HepG2 (cell line): ENCODE measurements around the gene ARPP21. TPM values are rescaled to one million over a fixed set of nuclear protein-coding genes. Genes with fewer than 3 reads are reported as not detected.

Source experiments
- ATAC-seq: fragments of 200-7000 bp; cut with Tn5 transposase; 3 replicates; pipeline ENCODE4 v1.9.1; 2020; ENCODE audit warnings: mild to moderate bottlenecking, moderate library complexity
- BruUV-seq: library from RNA; stranded (reverse); fragments of 400-500 nt; replicated peaks from 2 replicates; lab custom pipeline; 2021; lab: Mats Ljungman, UMichigan
- CTCF ChIA-PET: fragments of 300-600 bp; formaldehyde crosslinking; extraction: SDS; loops from one replicate; lab custom pipeline; 2021; ENCODE audit warnings: low total read pairs, inconsistent platforms, low intra/inter-chr PET ratio; lab: Yijun Ruan, JAX
- POLR2A ChIA-PET: fragments of 350-600 bp; sonication (Branson Sonifier 250); formaldehyde crosslinking; loops from one replicate; lab custom pipeline; 2020; ENCODE audit warnings: antibody characterized with exemption, inconsistent platforms; lab: Yijun Ruan, JAX
- DNase-seq: peaks from one replicate; pipeline ENCODE4 v3.0.0-alpha.2; 2015; ENCODE audit warnings: low spot score
- FAIRE-seq: peaks from 3 replicates; lab custom pipeline; 2011; peaks lifted over from hg19 to GRCh38; lab: Jason Lieb, UNC
- H2AFZ ChIP-seq: one replicate; pipeline ENCODE4 v1.6.1; 2011; ENCODE audit warnings: low read length, inconsistent platforms
- H3K27ac ChIP-seq: fragments of 300-600 bp; 3 replicates; pipeline ENCODE4 v1.8.0; 2011; ENCODE audit warnings: mixed run types, mild to moderate bottlenecking, mixed read lengths, low read length, inconsistent platforms; ENCODE audit not compliant: insufficient read depth; ENCODE audit errors: extremely low read length
- H3K27me3 ChIP-seq, 2 experiments: fragments of 200-600 bp in 1 of 2; 2 replicates in 1 of 2; 3 replicates in 1 of 2; pipeline versions ENCODE4 v1.6.0 to v1.8.0; 2011; ENCODE audit warnings: low read length in 2 of 2, mild to moderate bottlenecking in 2 of 2, moderate library complexity in 2 of 2, inconsistent platforms in 1 of 2; ENCODE audit not compliant: insufficient read depth in 2 of 2, control insufficient read depth in 1 of 2
- H3K36me3 ChIP-seq, 2 experiments: fragments of 200-600 bp in 1 of 2; replicated peaks in 1 of 2; 2 replicates in 1 of 2; 3 replicates in 1 of 2; pipeline versions ENCODE4 v1.5.1 to v1.8.0; 2011; ENCODE audit warnings: low read length in 2 of 2, inconsistent platforms in 1 of 2; ENCODE audit not compliant: insufficient read depth in 2 of 2, control insufficient read depth in 1 of 2
- H3K4me1 ChIP-seq: 2 replicates; pipeline ENCODE4 v1.5.1; 2012; ENCODE audit warnings: low read length, inconsistent platforms; ENCODE audit not compliant: insufficient read depth
- H3K4me2 ChIP-seq: 2 replicates; pipeline ENCODE4 v1.6.0; 2011; ENCODE audit warnings: low read depth, low read length, inconsistent platforms
- H3K4me3 ChIP-seq, 3 experiments: fragments of 200-600 bp in 1 of 3; sonication (generic), shearing (Covaris generic) in 1 of 3; replicated peaks in 1 of 3; 2 replicates each; pipeline ENCODE4 v1.5.1; 2011 to 2016; ENCODE audit warnings: low read length in 3 of 3, inconsistent platforms in 2 of 3, low read depth in 2 of 3, mild to moderate bottlenecking in 2 of 3, control low read depth in 1 of 3, mixed read lengths in 1 of 3; ENCODE audit not compliant: insufficient read depth in 1 of 3
- H3K79me2 ChIP-seq: one replicate; pipeline ENCODE4 v1.6.1; 2011; ENCODE audit warnings: low read length, inconsistent platforms; ENCODE audit not compliant: insufficient read depth
- H3K9ac ChIP-seq: 2 replicates; pipeline ENCODE4 v1.6.0; 2011; ENCODE audit warnings: mild to moderate bottlenecking, low read depth, low read length, inconsistent platforms; ENCODE audit not compliant: insufficient read depth
- H3K9me3 ChIP-seq: 2 replicates; pipeline ENCODE4 v1.5.1; 2012; ENCODE audit warnings: mild to moderate bottlenecking, low read length
- H4K20me1 ChIP-seq: 2 replicates; pipeline ENCODE4 v1.6.0; 2011; ENCODE audit warnings: inconsistent platforms, mild to moderate bottlenecking, low read length, moderate library complexity; ENCODE audit not compliant: insufficient read depth
- ARHGAP35 ChIP-seq: sonication (generic); formaldehyde crosslinking; IDR thresholded peaks from 2 replicates; pipeline ENCODE4 v1.9.0; 2022; ENCODE audit warnings: mild to moderate bottlenecking, inconsistent platforms, moderate library complexity, missing genetic modification reagents, borderline replicate concordance
- DRAP1 ChIP-seq: IDR thresholded peaks from 2 replicates; pipeline ENCODE4 v1.6.1; 2016; ENCODE audit warnings: missing genetic modification reagents, missing compliant biosample characterization
- KDM5A ChIP-seq: fragments of 200-600 bp; sonication (generic); IDR thresholded peaks from 2 replicates; pipeline ENCODE4 v1.7.0; 2018; ENCODE audit warnings: antibody characterized with exemption, mild to moderate bottlenecking, low read length, borderline replicate concordance
- KLF9 ChIP-seq: IDR thresholded peaks from 2 replicates; pipeline ENCODE4 v1.6.1; 2016; ENCODE audit warnings: low read depth
- NR1H2 ChIP-seq: sonication (generic); formaldehyde crosslinking; IDR thresholded peaks from 2 replicates; pipeline ENCODE4 v1.8.1; 2022; ENCODE audit warnings: low read depth, missing genetic modification reagents, borderline replicate concordance
- PAF1 ChIP-seq: IDR thresholded peaks from 2 replicates; pipeline ENCODE4 v1.6.1; 2016; ENCODE audit warnings: missing genetic modification reagents, missing compliant biosample characterization
- PBX3 ChIP-seq: sonication (generic); formaldehyde crosslinking; IDR thresholded peaks from 2 replicates; pipeline ENCODE4 v1.8.1; 2023; ENCODE audit warnings: missing genetic modification reagents, inconsistent platforms, borderline replicate concordance
- SP5 ChIP-seq: IDR thresholded peaks from 2 replicates; pipeline ENCODE4 v1.6.1; 2016; ENCODE audit warnings: low read depth, borderline replicate concordance
- SRSF9 ChIP-seq: fragments of 200-400 bp; formaldehyde crosslinking; IDR thresholded peaks from 2 replicates; pipeline ENCODE4 v1.6.1; 2018; ENCODE audit warnings: borderline replicate concordance, mild to moderate bottlenecking, low read depth, low read length; ENCODE audit not compliant: insufficient read depth, poor library complexity, severe bottlenecking
- THAP11 ChIP-seq: IDR thresholded peaks from 2 replicates; pipeline ENCODE4 v1.6.1; 2016; ENCODE audit warnings: missing biosample characterization, missing genetic modification reagents
- U2AF2 ChIP-seq: fragments of 200-400 bp; formaldehyde crosslinking; IDR thresholded peaks from 2 replicates; pipeline ENCODE4 v1.6.1; 2017; ENCODE audit warnings: low read depth, mild to moderate bottlenecking, low read length
- ZKSCAN5 ChIP-seq: sonication (generic); formaldehyde crosslinking; IDR thresholded peaks from 2 replicates; pipeline ENCODE4 v1.5.1; 2020; ENCODE audit warnings: mild to moderate bottlenecking, missing genetic modification reagents
- ZMYM4 ChIP-seq: sonication (generic); formaldehyde crosslinking; IDR thresholded peaks from 2 replicates; pipeline ENCODE4 v1.8.1; 2023; ENCODE audit warnings: mild to moderate bottlenecking, missing genetic modification reagents
- ZNF329 ChIP-seq: sonication (generic); formaldehyde crosslinking; IDR thresholded peaks from 2 replicates; pipeline ENCODE4 v1.9.0; 2021; ENCODE audit warnings: low read depth, mild to moderate bottlenecking, missing genetic modification reagents
- ZNF44 ChIP-seq: sonication (generic); formaldehyde crosslinking; IDR thresholded peaks from 2 replicates; pipeline ENCODE4 v1.5.1; 2020; ENCODE audit warnings: mild to moderate bottlenecking, missing genetic modification reagents
- ZNF770 ChIP-seq: sonication (generic); formaldehyde crosslinking; IDR thresholded peaks from 2 replicates; pipeline ENCODE4 v1.5.0; 2020; ENCODE audit warnings: mild to moderate bottlenecking, missing genetic modification reagents
- ZNF800 ChIP-seq: sonication (generic); formaldehyde crosslinking; IDR thresholded peaks from 2 replicates; pipeline ENCODE4 v1.4.0; 2020; ENCODE audit warnings: missing genetic modification reagents
- WGBS: methylation state at CpG from one replicate; pipeline ENCODE4 v1.1.6; 2017; ENCODE audit warnings: low lambda C conversion rate; 5-methylcytosine and 5-hydroxymethylcytosine counted together
- in situ Hi-C: cut with HindIII; loops from 2 replicates; pipeline ENCODE4 v1.10.0; 2017; ENCODE audit warnings: low pct_unique_long_range_greater_than_20kb; ENCODE audit not compliant: extremely low pct_ligation_motif_present
- intact Hi-C: fragments of 100-400 bp; cut with micrococcal nuclease; formaldehyde crosslinking; loops from one replicate; pipeline ENCODE4 v1.10.0; 2022; ENCODE audit not compliant: unreplicated experiment
- polyA plus RNA-seq, 8 experiments: library from polyadenylated mRNA; depleted of rRNA in 3 of 8; stranded (reverse) in 7 of 8; unstranded in 1 of 8; fragments of >200 nt; fragmentation: Illumina TruSeq in 4 of 8; extraction: Trizol in 4 of 8; gene quantifications; 2 replicates each; pipeline versions ENCODE4 v1.2.1 to v1.2.3, GENCODE V29; 2011 to 2016; ENCODE audit warnings: low read depth in 4 of 8, missing spikeins in 1 of 8, mixed read lengths in 1 of 8; ENCODE audit not compliant: insufficient read depth in 1 of 8
- total RNA-seq, 5 experiments: library from RNA; depleted of rRNA; stranded (reverse); fragments of >200 nt; fragmentation: Illumina TruSeq; extraction: Trizol; gene quantifications; 2 replicates each; pipeline ENCODE4 v1.2.3, GENCODE V29; 2016; ENCODE audit warnings: low read depth in 1 of 5

ARPP21 gene
- total and polyA plus RNA-seq, 2 of the 13 experiments (the other 11 are each of a cell fraction or from before 2014, with no cell fraction given) = not detected

- POLR2A ChIA-PET = no interaction called here
These were observed 120.8 kb downstream of the ARPP21 start for GRCh38 chr3:35760146-35760545.

More at GRCh38 chr3:35760146-35760545, 120.8 kb downstream of the ARPP21 start:
- Histone ChIP-seq H3K27ac (no peak overlapping the region), H2AFZ (no peak overlapping the region), H4K20me1 (no peaks in the 10 kb centered on the region), H3K4me2 (no peak overlapping the region), H3K79me2 (no peaks in the 10 kb centered on the region), H3K9me3 (no peaks in the 10 kb centered on the region), H3K36me3 (no peaks in the 10 kb centered on the region)
- BruUV-seq = no TSS peak
- in situ Hi-C loops (no loop called here), intact Hi-C loops (no loop called here)
- no peak for FAIRE-seq
- ATAC-seq = no peak
- DNase-seq = no peak
- CTCF ChIA-PET = no interaction called here
- no peak for TF ChIP-seq KDM5A
- no peak for TF ChIP-seq PBX3 (CRISPR knock-in tag)
- no peak for TF ChIP-seq ZNF800 (CRISPR knock-in tag)
- TF ChIP-seq ZMYM4 (CRISPR knock-in tag) = no peak
- no peak for TF ChIP-seq ZNF329
- no peak for TF ChIP-seq ZKSCAN5 (CRISPR knock-in tag)
- no peak for TF ChIP-seq SP5 (CRISPR knock-in tag)
- no peak for TF ChIP-seq DRAP1 (CRISPR knock-in tag)
- TF ChIP-seq KLF9 (CRISPR knock-in tag) = no peak
- TF ChIP-seq NR1H2 (CRISPR knock-in tag) = no peak
- TF ChIP-seq SRSF9 = no peak
- no peak for TF ChIP-seq ZNF44 (CRISPR knock-in tag)
- no peak for TF ChIP-seq ZNF770 (CRISPR knock-in tag)
- TF ChIP-seq THAP11 = no peak
- TF ChIP-seq ARHGAP35 (CRISPR knock-in tag) = no peak
- TF ChIP-seq U2AF2 = no peak
- TF ChIP-seq PAF1 = no peak
- TF ChIP-seq, all 625 proteins: peak for 0
- Histone ChIP-seq H3K4me1 (no peaks in the 10 kb centered on the region), H3K27me3 (no peaks in the 10 kb centered on the region), H3K4me3 (no peak overlapping the region), H3K9ac (no peak overlapping the region)
- 62% methylated on average over 4 of the region's 4 CpGs for WGBS
